Type B pancreatic cell (in vitro differentiated cells): Measurements from ENCODE around the gene CHRM2. TPM values are rescaled to one million over a fixed set of nuclear protein-coding genes. Genes with fewer than 3 reads are reported as not detected.

Experiments used
- DNase-seq: peaks from one replicate; pipeline ENCODE4 v3.0.0; 2021; ENCODE audit warnings: mixed read lengths; ENCODE audit not compliant: unreplicated experiment; ENCODE audit errors: extremely low spot score
- H3K27ac Mint-ChIP-seq: 2 replicates; pipeline ENCODE4 v1.8.0; 2021; ENCODE audit warnings: mild to moderate bottlenecking, mixed read lengths
- H3K27me3 Mint-ChIP-seq: 2 replicates; pipeline ENCODE4 v1.8.0; 2021; ENCODE audit warnings: mixed read lengths
- H3K36me3 Mint-ChIP-seq: 2 replicates; pipeline ENCODE4 v1.8.0; 2021; ENCODE audit warnings: mixed read lengths
- H3K4me1 Mint-ChIP-seq: one replicate; pipeline ENCODE4 v1.8.0; 2021; ENCODE audit warnings: mixed read lengths; ENCODE audit not compliant: unreplicated experiment
- H3K4me3 Mint-ChIP-seq: 2 replicates; pipeline ENCODE4 v1.8.0; 2021; ENCODE audit warnings: mild to moderate bottlenecking, mixed read lengths
- H3K9me3 Mint-ChIP-seq: 2 replicates; pipeline ENCODE4 v1.8.0; 2021; ENCODE audit warnings: mixed read lengths
- total RNA-seq: library from RNA; stranded (reverse); gene quantifications from 2 replicates; pipeline ENCODE4 v1.2.1, GENCODE V29; 2021; ENCODE audit warnings: low replicate concordance
- TF ChIP-seq, protein P1 (sequence below): fragments of 200-600 bp; sonication (generic); conservative IDR thresholded peaks from 2 replicates; pipeline ENCODE4 v1.5.0; 2021; ENCODE audit warnings: antibody characterized with exemption, mild to moderate bottlenecking

CHRM2 gene
- total RNA-seq, 1 donor from 2014 or later, result 12.2 TPM

DNA sequence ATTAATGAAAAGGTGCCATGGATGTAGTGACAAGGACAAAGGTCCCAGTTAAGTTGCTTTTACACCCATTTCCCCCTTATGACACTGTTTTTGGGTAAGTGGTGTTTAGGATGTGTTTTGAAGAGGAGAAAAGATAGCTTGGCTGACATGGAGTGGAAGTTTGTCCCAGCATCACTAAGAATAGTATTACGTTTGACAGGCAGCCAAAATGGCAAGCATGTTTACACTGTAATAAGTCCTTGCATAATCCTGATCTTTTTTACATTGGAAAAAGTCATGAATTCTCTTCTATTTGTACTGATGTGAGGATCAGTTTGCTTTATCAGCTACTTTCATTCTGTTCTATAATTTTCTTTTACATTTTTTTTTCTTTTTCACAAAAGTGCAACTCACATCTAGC, 137.8 kb downstream of the CHRM2 start:
- Mint-ChIP-seq H3K9me3 (peaks cover 5% of the 10 kb centered on the region), H3K27me3 (no peaks in the 10 kb centered on the region), H3K36me3 (peaks cover 4% of the 10 kb centered on the region), H3K27ac (no peak overlapping the region), H3K4me1 (peaks cover 26% of the 10 kb centered on the region), H3K4me3 (peak overlapping the region; percentile 50)
- TF ChIP-seq, protein P1, sequence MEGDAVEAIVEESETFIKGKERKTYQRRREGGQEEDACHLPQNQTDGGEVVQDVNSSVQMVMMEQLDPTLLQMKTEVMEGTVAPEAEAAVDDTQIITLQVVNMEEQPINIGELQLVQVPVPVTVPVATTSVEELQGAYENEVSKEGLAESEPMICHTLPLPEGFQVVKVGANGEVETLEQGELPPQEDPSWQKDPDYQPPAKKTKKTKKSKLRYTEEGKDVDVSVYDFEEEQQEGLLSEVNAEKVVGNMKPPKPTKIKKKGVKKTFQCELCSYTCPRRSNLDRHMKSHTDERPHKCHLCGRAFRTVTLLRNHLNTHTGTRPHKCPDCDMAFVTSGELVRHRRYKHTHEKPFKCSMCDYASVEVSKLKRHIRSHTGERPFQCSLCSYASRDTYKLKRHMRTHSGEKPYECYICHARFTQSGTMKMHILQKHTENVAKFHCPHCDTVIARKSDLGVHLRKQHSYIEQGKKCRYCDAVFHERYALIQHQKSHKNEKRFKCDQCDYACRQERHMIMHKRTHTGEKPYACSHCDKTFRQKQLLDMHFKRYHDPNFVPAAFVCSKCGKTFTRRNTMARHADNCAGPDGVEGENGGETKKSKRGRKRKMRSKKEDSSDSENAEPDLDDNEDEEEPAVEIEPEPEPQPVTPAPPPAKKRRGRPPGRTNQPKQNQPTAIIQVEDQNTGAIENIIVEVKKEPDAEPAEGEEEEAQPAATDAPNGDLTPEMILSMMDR, result no peak
- DNase-seq, result no peak

DNA sequence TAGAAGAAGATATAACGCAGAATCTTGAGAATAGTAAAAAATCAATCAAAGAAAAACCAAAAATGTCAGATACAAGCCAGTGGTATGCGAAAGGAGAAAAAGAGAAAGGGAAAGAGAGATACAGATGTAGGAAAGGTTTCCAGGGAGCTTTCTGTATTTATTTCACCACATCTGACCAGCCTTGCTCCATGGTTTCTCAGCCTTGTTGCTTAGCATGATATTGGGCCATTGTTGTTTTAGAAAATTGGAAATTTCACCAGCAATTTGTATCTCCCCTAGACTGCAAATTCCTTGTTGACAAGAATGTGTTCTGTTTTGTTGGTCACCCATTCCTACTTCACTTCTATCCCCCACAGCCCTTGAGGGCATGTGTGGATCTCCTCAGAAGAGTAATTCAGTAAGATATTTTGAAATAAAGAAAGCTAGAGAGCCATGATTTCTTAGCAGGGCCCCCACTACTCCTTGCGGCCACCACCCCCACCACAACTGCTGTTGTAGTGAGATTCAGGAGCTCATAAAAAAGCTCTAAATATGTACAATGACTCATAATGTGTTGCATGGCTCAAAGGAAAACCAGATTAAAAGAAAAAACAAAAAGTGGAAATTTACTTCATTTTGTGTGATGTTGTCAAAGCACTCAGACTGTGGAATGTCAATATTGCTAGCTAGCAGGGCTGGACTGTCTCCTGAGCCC, 138.7 kb downstream of the CHRM2 start:
- peak overlapping the region; percentile 40 for H3K27ac Mint-ChIP-seq
- H3K4me3 Mint-ChIP-seq, result no peak overlapping the region
- H3K36me3 Mint-ChIP-seq, result peaks cover 4% of the 10 kb centered on the region
- no peak for DNase-seq
- H3K27me3 Mint-ChIP-seq, result no peaks in the 10 kb centered on the region
- peaks cover 21% of the 10 kb centered on the region for H3K4me1 Mint-ChIP-seq
- TF ChIP-seq, protein P1, result no peak
- H3K9me3 Mint-ChIP-seq, result peaks cover 5% of the 10 kb centered on the region

DNA sequence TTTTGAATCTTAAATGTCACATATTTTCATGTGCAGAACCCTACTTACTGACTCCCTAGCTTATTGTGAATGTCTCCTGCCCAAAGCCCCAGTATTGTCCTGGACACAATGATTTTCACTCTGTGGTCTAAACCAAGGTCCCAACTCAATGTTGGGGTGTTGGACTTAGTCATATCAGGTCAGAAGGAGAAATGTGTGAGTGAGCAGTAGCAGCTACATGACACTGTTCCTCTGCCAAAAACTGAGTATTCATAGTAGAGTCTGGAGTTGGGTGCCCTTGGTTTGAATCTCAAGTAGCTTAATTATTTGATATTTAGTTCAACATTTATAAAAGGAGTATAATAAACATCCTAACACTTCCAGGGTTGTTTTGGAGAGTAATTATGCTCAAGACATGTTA, 141.0 kb downstream of the CHRM2 start:
- TF ChIP-seq, protein P1, result no peak
- no peaks in the 10 kb centered on the region for H3K9me3 Mint-ChIP-seq
- H3K36me3 Mint-ChIP-seq, result no peaks in the 10 kb centered on the region
- H3K4me3 Mint-ChIP-seq, result no peak overlapping the region
- H3K27ac Mint-ChIP-seq, result no peak overlapping the region
- no peaks in the 10 kb centered on the region for H3K27me3 Mint-ChIP-seq
- no peak for DNase-seq
- H3K4me1 Mint-ChIP-seq, result peaks cover 12% of the 10 kb centered on the region

DNA sequence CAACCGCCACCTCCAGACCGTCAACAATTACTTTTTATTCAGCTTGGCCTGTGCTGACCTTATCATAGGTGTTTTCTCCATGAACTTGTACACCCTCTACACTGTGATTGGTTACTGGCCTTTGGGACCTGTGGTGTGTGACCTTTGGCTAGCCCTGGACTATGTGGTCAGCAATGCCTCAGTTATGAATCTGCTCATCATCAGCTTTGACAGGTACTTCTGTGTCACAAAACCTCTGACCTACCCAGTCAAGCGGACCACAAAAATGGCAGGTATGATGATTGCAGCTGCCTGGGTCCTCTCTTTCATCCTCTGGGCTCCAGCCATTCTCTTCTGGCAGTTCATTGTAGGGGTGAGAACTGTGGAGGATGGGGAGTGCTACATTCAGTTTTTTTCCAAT, 146.6 kb downstream of the CHRM2 start:
- no peak for DNase-seq
- Mint-ChIP-seq H3K9me3 (no peaks in the 10 kb centered on the region), H3K36me3 (no peaks in the 10 kb centered on the region), H3K27me3 (no peaks in the 10 kb centered on the region), H3K4me3 (no peak overlapping the region), H3K27ac (no peak overlapping the region), H3K4me1 (no peaks in the 10 kb centered on the region)
- TF ChIP-seq, protein P1, result no peak

DNA sequence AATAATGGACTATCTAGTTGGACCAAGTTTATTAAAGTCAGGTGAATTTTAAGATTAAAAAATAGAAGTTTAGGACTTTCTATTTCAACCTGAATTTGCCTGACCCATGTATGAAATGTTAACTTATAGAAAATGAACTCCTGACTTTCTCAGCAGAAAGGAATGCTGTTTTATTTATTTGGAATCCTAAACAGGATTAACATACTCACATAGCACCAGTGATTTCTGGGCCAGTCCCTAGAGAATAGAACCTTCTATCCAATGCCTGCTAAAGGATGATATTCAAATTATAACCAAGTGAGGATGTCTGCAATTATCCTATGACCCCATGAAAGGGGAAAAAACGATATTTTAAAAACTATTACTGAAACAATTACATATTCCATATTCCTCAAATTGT, 148.8 kb downstream of the CHRM2 start:
- H3K4me1 Mint-ChIP-seq, result no peaks in the 10 kb centered on the region
- H3K9me3 Mint-ChIP-seq, result no peaks in the 10 kb centered on the region
- no peaks in the 10 kb centered on the region for H3K27me3 Mint-ChIP-seq
- no peak overlapping the region for H3K27ac Mint-ChIP-seq
- DNase-seq, result no peak
- no peak overlapping the region for H3K4me3 Mint-ChIP-seq
- TF ChIP-seq, protein P1, result no peak
- H3K36me3 Mint-ChIP-seq, result no peaks in the 10 kb centered on the region
